ENCODE data around the gene PPP1R10.

Gene PPP1R10

DNA sequence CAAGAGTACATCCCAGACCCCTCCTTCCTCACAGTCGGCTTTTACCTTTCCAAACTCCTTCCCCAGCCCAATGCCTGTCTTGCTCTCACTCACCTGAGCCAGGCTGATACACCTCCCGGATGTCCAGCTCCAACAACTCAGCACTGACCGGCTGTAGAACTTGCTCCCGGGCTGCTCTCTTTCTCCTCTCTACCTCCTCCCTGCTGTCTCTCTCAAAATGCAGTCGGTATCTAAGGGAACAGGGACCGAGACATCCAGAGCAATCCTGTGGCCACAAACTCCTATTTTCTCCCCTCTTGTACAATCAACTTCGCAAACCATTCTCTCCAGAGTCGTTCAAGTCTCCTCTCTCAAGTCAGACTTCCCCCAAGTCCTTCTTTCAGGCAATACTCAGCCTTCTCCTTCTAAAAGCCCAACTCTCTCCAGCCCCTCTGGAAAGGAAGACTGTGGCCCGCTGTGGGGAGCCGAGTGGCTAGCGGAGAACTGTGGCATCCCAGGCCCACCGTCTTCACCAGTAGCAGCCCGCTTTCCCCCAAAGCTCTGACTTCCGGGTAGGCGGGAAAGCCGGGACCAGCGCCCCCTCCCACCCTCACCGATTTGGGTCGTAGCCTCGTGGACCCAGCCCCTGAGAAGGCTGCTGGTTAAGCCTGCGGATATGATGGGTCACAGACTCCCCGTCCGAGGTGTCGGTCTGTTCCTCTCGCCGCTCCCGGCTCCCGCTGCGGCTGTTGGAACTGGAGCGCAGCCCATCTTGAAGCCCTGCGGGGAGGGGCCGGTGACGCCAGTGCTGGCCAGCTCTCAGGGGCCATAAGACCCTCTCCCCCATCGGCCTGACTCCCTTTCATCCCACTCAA is 61.9 kb downstream of the PPP1R10 start:
- Histone ChIP-seq H3K4me2 (ENCODE audit: low read length) (peak overlapping the region; percentile 90), H3K27me3 (ENCODE audit: control insufficient read depth, low read length) (no peaks in the 10 kb centered on the region), H3K9me2 (replicated peaks; ENCODE audit: control insufficient read depth, low read length) (no peaks in the 10 kb centered on the region), H3K4me3 (ENCODE audit: low read length) (peak overlapping the region; percentile 98), H3K27ac (ENCODE audit: low read depth, low read length) (peak overlapping the region; percentile 90), H3F3A (ENCODE audit: control insufficient read depth, insufficient read depth) (peaks cover 9% of the 10 kb centered on the region), H4K20me1 (ENCODE audit: control insufficient read depth, insufficient read depth, low read depth, low read length) (peaks cover 12% of the 10 kb centered on the region; the same call in 1 of the 2 replicates), H3K79me2 (ENCODE audit: control insufficient read depth, low read length) (peaks cover 45% of the 10 kb centered on the region), H3K9me3 (ENCODE audit: control insufficient read depth, insufficient read depth, low read length) (no peaks in the 10 kb centered on the region), H3K36me3 (ENCODE audit: control insufficient read depth, low read length) (peaks cover 78% of the 10 kb centered on the region), H3K4me1 (ENCODE audit: control insufficient read depth, low read length) (peaks cover 21% of the 10 kb centered on the region)
- no peak for TF ChIP-seq EZH2phosphoT487 (IDR thresholded peaks at IDR 0.05; ENCODE audit: borderline replicate concordance, low read length)
- TF ChIP-seq, protein P1, sequence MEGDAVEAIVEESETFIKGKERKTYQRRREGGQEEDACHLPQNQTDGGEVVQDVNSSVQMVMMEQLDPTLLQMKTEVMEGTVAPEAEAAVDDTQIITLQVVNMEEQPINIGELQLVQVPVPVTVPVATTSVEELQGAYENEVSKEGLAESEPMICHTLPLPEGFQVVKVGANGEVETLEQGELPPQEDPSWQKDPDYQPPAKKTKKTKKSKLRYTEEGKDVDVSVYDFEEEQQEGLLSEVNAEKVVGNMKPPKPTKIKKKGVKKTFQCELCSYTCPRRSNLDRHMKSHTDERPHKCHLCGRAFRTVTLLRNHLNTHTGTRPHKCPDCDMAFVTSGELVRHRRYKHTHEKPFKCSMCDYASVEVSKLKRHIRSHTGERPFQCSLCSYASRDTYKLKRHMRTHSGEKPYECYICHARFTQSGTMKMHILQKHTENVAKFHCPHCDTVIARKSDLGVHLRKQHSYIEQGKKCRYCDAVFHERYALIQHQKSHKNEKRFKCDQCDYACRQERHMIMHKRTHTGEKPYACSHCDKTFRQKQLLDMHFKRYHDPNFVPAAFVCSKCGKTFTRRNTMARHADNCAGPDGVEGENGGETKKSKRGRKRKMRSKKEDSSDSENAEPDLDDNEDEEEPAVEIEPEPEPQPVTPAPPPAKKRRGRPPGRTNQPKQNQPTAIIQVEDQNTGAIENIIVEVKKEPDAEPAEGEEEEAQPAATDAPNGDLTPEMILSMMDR (IDR thresholded peaks at IDR 0.05; ENCODE audit: low read depth, low read length, poor library complexity, severe bottlenecking) = no peak

DNA sequence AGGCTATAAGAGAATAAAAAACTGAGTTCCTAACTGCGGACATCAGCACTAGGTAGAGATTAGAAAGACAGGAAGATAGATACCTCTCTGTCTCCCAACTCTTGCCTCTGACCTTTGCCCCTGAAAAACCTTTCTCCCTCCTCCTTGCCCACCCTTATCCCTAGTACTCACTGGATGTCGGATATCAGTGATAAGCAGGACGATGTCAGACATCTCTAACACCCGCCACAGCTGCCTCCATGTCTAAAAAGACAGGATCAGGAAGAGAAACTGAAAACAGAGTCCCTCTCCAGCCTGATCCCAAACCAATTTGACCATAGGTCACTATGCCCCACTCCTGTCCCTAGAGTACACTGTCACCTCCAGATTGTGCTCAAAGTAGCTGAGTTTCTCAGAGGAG is 62.6 kb downstream of the PPP1R10 start:
- peaks cover 12% of the 10 kb centered on the region; the same call in 1 of the 2 replicates for H4K20me1 ChIP-seq (ENCODE audit: control insufficient read depth, insufficient read depth, low read depth, low read length)
- no peaks in the 10 kb centered on the region for H3K9me3 ChIP-seq (ENCODE audit: control insufficient read depth, insufficient read depth, low read length)
- no peaks in the 10 kb centered on the region for H3K27me3 ChIP-seq (ENCODE audit: control insufficient read depth, low read length)
- peaks cover 37% of the 10 kb centered on the region for H3K79me2 ChIP-seq (ENCODE audit: control insufficient read depth, low read length)
- H3K27ac ChIP-seq (ENCODE audit: low read depth, low read length) = no peak overlapping the region
- no peak overlapping the region for H3K4me3 ChIP-seq (ENCODE audit: low read length)
- peak overlapping the region; percentile 90 for H3K4me2 ChIP-seq (ENCODE audit: low read length)
- H3K9me2 ChIP-seq (replicated peaks; ENCODE audit: control insufficient read depth, low read length) = no peaks in the 10 kb centered on the region
- TF ChIP-seq, protein P1 (IDR thresholded peaks at IDR 0.05; ENCODE audit: low read depth, low read length, poor library complexity, severe bottlenecking) = no peak
- no peak for TF ChIP-seq EZH2phosphoT487 (IDR thresholded peaks at IDR 0.05; ENCODE audit: borderline replicate concordance, low read length)
- peaks cover 72% of the 10 kb centered on the region for H3K36me3 ChIP-seq (ENCODE audit: control insufficient read depth, low read length)
- H3F3A ChIP-seq (ENCODE audit: control insufficient read depth, insufficient read depth) = peaks cover 6% of the 10 kb centered on the region
- H3K4me1 ChIP-seq (ENCODE audit: control insufficient read depth, low read length) = peaks cover 21% of the 10 kb centered on the region

Measured in DOHH2 (cell line).